HG03571 (cell line): Measurements from ENCODE around the gene SPSB3.

Source experiments
- ATAC-seq: cut with Tn5 transposase; IDR thresholded peaks from one replicate; pipeline ENCODE4 v1.9.1; 2021; ENCODE audit not compliant: unreplicated experiment

The SPSB3 gene

GRCh38 chr16:1765826-1766225, 16.5 kb downstream of the SPSB3 start:
- ATAC-seq, result no peak

GRCh38 chr16:1764971-1765370, 17.4 kb downstream of the SPSB3 start:
- no peak for ATAC-seq

GRCh38 chr16:1763521-1764511, 18.6 kb downstream of the SPSB3 start:
- no peak for ATAC-seq

- no peak for ATAC-seq
Observed at GRCh38 chr16:1762879-1763520, 19.4 kb downstream of the SPSB3 start.

GRCh38 chr16:1762196-1762878, 20.0 kb downstream of the SPSB3 start:
- no peak for ATAC-seq

GRCh38 chr16:1761751-1762150, 20.6 kb downstream of the SPSB3 start:
- no peak for ATAC-seq

- ATAC-seq, result no peak
Observed at GRCh38 chr16:1760911-1761310, 21.5 kb downstream of the SPSB3 start.

- no peak for ATAC-seq
Observed at GRCh38 chr16:1759511-1759910, 22.9 kb downstream of the SPSB3 start.

GRCh38 chr16:1758923-1759322, 23.4 kb downstream of the SPSB3 start:
- ATAC-seq, result no peak

GRCh38 chr16:1757714-1758461, 24.5 kb downstream of the SPSB3 start:
- no peak for ATAC-seq

- ATAC-seq, result no peak
Observed at GRCh38 chr16:1754204-1754603, 28.2 kb downstream of the SPSB3 start.

GRCh38 chr16:1752853-1753252, 29.5 kb downstream of the SPSB3 start:
- ATAC-seq, result no peak

- ATAC-seq, result no peak
Observed at GRCh38 chr16:1751946-1752345, 30.4 kb downstream of the SPSB3 start.

GRCh38 chr16:1749152-1750117, 32.9 kb downstream of the SPSB3 start:
- ATAC-seq, result no peak

- ATAC-seq, result no peak
Observed at GRCh38 chr16:1747934-1748333, 34.4 kb downstream of the SPSB3 start.

GRCh38 chr16:1746693-1747195, 35.6 kb downstream of the SPSB3 start:
- no peak for ATAC-seq

GRCh38 chr16:1745900-1746692, 36.3 kb downstream of the SPSB3 start:
- ATAC-seq, result no peak

GRCh38 chr16:1745181-1745899, 37.0 kb downstream of the SPSB3 start:
- no peak for ATAC-seq
